ENCODE results near the gene CEP89.

Gene CEP89

GRCh38 chr19:32863841-32864240 lies 107.9 kb downstream of the CEP89 start:
- H3K9me3 ChIP-seq (replicated peaks in 1 of 2; ENCODE audit: control insufficient read depth in 2 of 2, insufficient read depth in 1 of 2, low read depth in 1 of 2, low read length in 2 of 2): no peaks in the 10 kb centered on the region
- no peak overlapping the region for H3K23ac ChIP-seq (ENCODE audit: low read depth, low read length, poor library complexity)
- no peaks in the 10 kb centered on the region for H3K36me3 ChIP-seq (replicated peaks in 1 of 2; ENCODE audit: control insufficient read depth in 2 of 2, insufficient read depth in 2 of 2, low read length in 2 of 2)
- H4K8ac ChIP-seq (ENCODE audit: low read depth, low read length): peak overlapping the region; percentile 43
- no peaks in the 10 kb centered on the region for H3K79me1 ChIP-seq (ENCODE audit: low read depth, low read length)
- H3K9ac ChIP-seq (ENCODE audit: low read depth, low read length, poor library complexity): peak overlapping the region; percentile 21
- peak overlapping the region; percentile 88 for H2AK5ac ChIP-seq (ENCODE audit: low read depth, low read length)
- H3K27ac ChIP-seq (replicated peaks; ENCODE audit: low read length): no peak overlapping the region
- H4K91ac ChIP-seq (ENCODE audit: low read depth, low read length, poor library complexity): no peak overlapping the region
- H3K27me3 ChIP-seq (ENCODE audit: control insufficient read depth in 3 of 3, insufficient read depth in 3 of 3, low read depth in 1 of 3, low read length in 3 of 3): no peaks in the 10 kb centered on the region
- WGBS, 2 donors (ENCODE audit: extremely low coverage in 2 of 2, insufficient read length in 2 of 2, insufficient replicate concordance in 1 of 2): no CpG with 5 or more reads among the region's 13 CpGs
- H3K4me3 ChIP-seq (ENCODE audit: low read length in 2 of 2): no peak overlapping the region
- H3K14ac ChIP-seq (ENCODE audit: low read length): peak overlapping the region; percentile 71
- no peaks in the 10 kb centered on the region for H3K4me1 ChIP-seq (ENCODE audit: control insufficient read depth in 2 of 2, insufficient read depth in 1 of 2, low read depth in 1 of 2, low read length in 2 of 2)
- H2BK5ac ChIP-seq (ENCODE audit: low read length): peak overlapping the region; percentile 75
- H2BK12ac ChIP-seq (ENCODE audit: low read length): no peak overlapping the region
- DNase-seq (ENCODE audit: low spot score): no peak
- H2BK120ac ChIP-seq (ENCODE audit: low read depth, low read length): no peak overlapping the region
- no peak overlapping the region for H3K4me2 ChIP-seq (ENCODE audit: insufficient read depth, low read length, poor library complexity, severe bottlenecking)
- H3K4ac ChIP-seq (ENCODE audit: low read length): no peak overlapping the region
- no peak overlapping the region for H3K18ac ChIP-seq (ENCODE audit: low read length)
- no peak overlapping the region for H2AFZ ChIP-seq (ENCODE audit: low read length)
- no peak overlapping the region for H2BK15ac ChIP-seq (ENCODE audit: low read length)

- H2BK15ac ChIP-seq (ENCODE audit: low read length): no peak overlapping the region
- H3K9me3 ChIP-seq (replicated peaks in 1 of 2; ENCODE audit: control insufficient read depth in 2 of 2, insufficient read depth in 1 of 2, low read depth in 1 of 2, low read length in 2 of 2): no peaks in the 10 kb centered on the region
- no peak overlapping the region for H3K14ac ChIP-seq (ENCODE audit: low read length)
- H3K27me3 ChIP-seq (ENCODE audit: control insufficient read depth in 3 of 3, insufficient read depth in 3 of 3, low read depth in 1 of 3, low read length in 3 of 3): no peaks in the 10 kb centered on the region
- no peak overlapping the region for H3K4me3 ChIP-seq (ENCODE audit: low read length in 2 of 2)
- H3K36me3 ChIP-seq (replicated peaks in 1 of 2; ENCODE audit: control insufficient read depth in 2 of 2, insufficient read depth in 2 of 2, low read length in 2 of 2): no peaks in the 10 kb centered on the region
- no peak overlapping the region for H4K8ac ChIP-seq (ENCODE audit: low read depth, low read length)
- no peak overlapping the region for H3K27ac ChIP-seq (replicated peaks; ENCODE audit: low read length)
- no peaks in the 10 kb centered on the region for H3K4me1 ChIP-seq (ENCODE audit: control insufficient read depth in 2 of 2, insufficient read depth in 1 of 2, low read depth in 1 of 2, low read length in 2 of 2)
- DNase-seq (ENCODE audit: low spot score): no peak
- no peak overlapping the region for H2BK12ac ChIP-seq (ENCODE audit: low read length)
- no peak overlapping the region for H2AK5ac ChIP-seq (ENCODE audit: low read depth, low read length)
- no CpG with 5 or more reads among the region's 8 CpGs for WGBS, 2 donors (ENCODE audit: extremely low coverage in 2 of 2, insufficient read length in 2 of 2, insufficient replicate concordance in 1 of 2)
- H3K9ac ChIP-seq (ENCODE audit: low read depth, low read length, poor library complexity): no peak overlapping the region
- H3K23ac ChIP-seq (ENCODE audit: low read depth, low read length, poor library complexity): no peak overlapping the region
- no peak overlapping the region for H3K4ac ChIP-seq (ENCODE audit: low read length)
- no peaks in the 10 kb centered on the region for H3K79me1 ChIP-seq (ENCODE audit: low read depth, low read length)
- no peak overlapping the region for H2BK5ac ChIP-seq (ENCODE audit: low read length)
- H4K91ac ChIP-seq (ENCODE audit: low read depth, low read length, poor library complexity): no peak overlapping the region
- no peak overlapping the region for H3K18ac ChIP-seq (ENCODE audit: low read length)
- no peak overlapping the region for H2AFZ ChIP-seq (ENCODE audit: low read length)
- H2BK120ac ChIP-seq (ENCODE audit: low read depth, low read length): no peak overlapping the region
- no peak overlapping the region for H3K4me2 ChIP-seq (ENCODE audit: insufficient read depth, low read length, poor library complexity, severe bottlenecking)
Observed at GRCh38 chr19:32863301-32863700, 108.5 kb downstream of the CEP89 start.

GRCh38 chr19:32862741-32863140 lies 109.0 kb downstream of the CEP89 start:
- Histone ChIP-seq H3K79me1 (ENCODE audit: low read depth, low read length) (no peaks in the 10 kb centered on the region), H4K8ac (ENCODE audit: low read depth, low read length) (no peak overlapping the region), H3K36me3 (replicated peaks in 1 of 2; ENCODE audit: control insufficient read depth in 2 of 2, insufficient read depth in 2 of 2, low read length in 2 of 2) (no peaks in the 10 kb centered on the region), H3K23ac (ENCODE audit: low read depth, low read length, poor library complexity) (no peak overlapping the region), H4K91ac (ENCODE audit: low read depth, low read length, poor library complexity) (no peak overlapping the region), H2AK5ac (ENCODE audit: low read depth, low read length) (peak overlapping the region; percentile 8), H3K14ac (ENCODE audit: low read length) (no peak overlapping the region), H3K4me3 (ENCODE audit: low read length in 2 of 2) (no peak overlapping the region), H2BK15ac (ENCODE audit: low read length) (no peak overlapping the region), H2BK5ac (ENCODE audit: low read length) (no peak overlapping the region), H2AFZ (ENCODE audit: low read length) (no peak overlapping the region), H3K4me2 (ENCODE audit: insufficient read depth, low read length, poor library complexity, severe bottlenecking) (no peak overlapping the region), H3K9me3 (replicated peaks in 1 of 2; ENCODE audit: control insufficient read depth in 2 of 2, insufficient read depth in 1 of 2, low read depth in 1 of 2, low read length in 2 of 2) (no peaks in the 10 kb centered on the region), H3K9ac (ENCODE audit: low read depth, low read length, poor library complexity) (no peak overlapping the region), H2BK120ac (ENCODE audit: low read depth, low read length) (no peak overlapping the region), H3K27me3 (ENCODE audit: control insufficient read depth in 3 of 3, insufficient read depth in 3 of 3, low read depth in 1 of 3, low read length in 3 of 3) (no peaks in the 10 kb centered on the region), H3K27ac (replicated peaks; ENCODE audit: low read length) (no peak overlapping the region), H3K18ac (ENCODE audit: low read length) (no peak overlapping the region), H3K4me1 (ENCODE audit: control insufficient read depth in 2 of 2, insufficient read depth in 1 of 2, low read depth in 1 of 2, low read length in 2 of 2) (no peaks in the 10 kb centered on the region), H2BK12ac (ENCODE audit: low read length) (no peak overlapping the region), H3K4ac (ENCODE audit: low read length) (no peak overlapping the region)
- no CpG with 5 or more reads among the region's 14 CpGs for WGBS, 2 donors (ENCODE audit: extremely low coverage in 2 of 2, insufficient read length in 2 of 2, insufficient replicate concordance in 1 of 2)
- no peak for DNase-seq (ENCODE audit: low spot score)

GRCh38 chr19:32862173-32862572 lies 109.6 kb downstream of the CEP89 start:
- H2BK15ac ChIP-seq (ENCODE audit: low read length): no peak overlapping the region
- H2BK12ac ChIP-seq (ENCODE audit: low read length): no peak overlapping the region
- no CpG with 5 or more reads among the region's 19 CpGs for WGBS, 2 donors (ENCODE audit: extremely low coverage in 2 of 2, insufficient read length in 2 of 2, insufficient replicate concordance in 1 of 2)
- no peak overlapping the region for H3K27ac ChIP-seq (replicated peaks; ENCODE audit: low read length)
- no peaks in the 10 kb centered on the region for H3K27me3 ChIP-seq (ENCODE audit: control insufficient read depth in 3 of 3, insufficient read depth in 3 of 3, low read depth in 1 of 3, low read length in 3 of 3)
- H3K9me3 ChIP-seq (replicated peaks in 1 of 2; ENCODE audit: control insufficient read depth in 2 of 2, insufficient read depth in 1 of 2, low read depth in 1 of 2, low read length in 2 of 2): no peaks in the 10 kb centered on the region
- no peak overlapping the region for H3K23ac ChIP-seq (ENCODE audit: low read depth, low read length, poor library complexity)
- H2BK120ac ChIP-seq (ENCODE audit: low read depth, low read length): no peak overlapping the region
- H3K4me1 ChIP-seq (ENCODE audit: control insufficient read depth in 2 of 2, insufficient read depth in 1 of 2, low read depth in 1 of 2, low read length in 2 of 2): no peaks in the 10 kb centered on the region
- no peak overlapping the region for H2BK5ac ChIP-seq (ENCODE audit: low read length)
- H2AK5ac ChIP-seq (ENCODE audit: low read depth, low read length): peak overlapping the region; percentile 8
- no peak overlapping the region for H2AFZ ChIP-seq (ENCODE audit: low read length)
- no peak overlapping the region for H4K91ac ChIP-seq (ENCODE audit: low read depth, low read length, poor library complexity)
- no peak for DNase-seq (ENCODE audit: low spot score)
- H3K4me3 ChIP-seq (ENCODE audit: low read length in 2 of 2): no peak overlapping the region
- H4K8ac ChIP-seq (ENCODE audit: low read depth, low read length): no peak overlapping the region
- H3K18ac ChIP-seq (ENCODE audit: low read length): no peak overlapping the region
- H3K4ac ChIP-seq (ENCODE audit: low read length): no peak overlapping the region
- no peak overlapping the region for H3K9ac ChIP-seq (ENCODE audit: low read depth, low read length, poor library complexity)
- H3K4me2 ChIP-seq (ENCODE audit: insufficient read depth, low read length, poor library complexity, severe bottlenecking): no peak overlapping the region
- H3K36me3 ChIP-seq (replicated peaks in 1 of 2; ENCODE audit: control insufficient read depth in 2 of 2, insufficient read depth in 2 of 2, low read length in 2 of 2): no peaks in the 10 kb centered on the region
- no peak overlapping the region for H3K14ac ChIP-seq (ENCODE audit: low read length)
- no peaks in the 10 kb centered on the region for H3K79me1 ChIP-seq (ENCODE audit: low read depth, low read length)

Measured in neuronal stem cell (in vitro differentiated cells).